Measurements from ENCODE around the gene DRAXIN. TPM values are rescaled to one million over a fixed set of nuclear protein-coding genes. Genes with fewer than 3 reads are reported as not detected.

DRAXIN gene
- total RNA-seq, 1 donor from 2014 or later, result 0.11 TPM

GRCh38 chr1:11759791-11760190, 68.3 kb downstream of the DRAXIN start:
- intact Hi-C loops (cut with micrococcal nuclease), result no loop called here

DNA sequence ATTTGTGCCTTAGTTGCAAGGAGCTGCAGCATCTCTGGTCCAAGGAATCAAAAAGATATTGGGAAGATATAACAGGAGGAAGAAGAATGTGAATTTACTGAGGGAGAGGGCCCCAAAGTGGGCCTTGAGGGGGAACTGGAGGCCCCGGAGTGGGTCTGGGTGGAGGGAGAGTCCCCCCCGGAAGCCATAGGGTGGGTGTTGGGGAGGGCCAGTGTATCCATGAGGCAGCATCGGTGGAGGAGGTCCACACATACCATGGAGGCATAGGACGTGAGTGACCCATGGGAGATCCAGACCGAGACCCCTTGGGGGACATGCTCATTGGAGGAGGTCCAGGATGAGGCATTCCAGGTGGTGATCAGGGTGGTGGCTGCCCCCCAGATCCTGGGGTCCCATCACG, 69.8 kb downstream of the DRAXIN start:
- intact Hi-C loops (cut with micrococcal nuclease), result no loop called here

DNA sequence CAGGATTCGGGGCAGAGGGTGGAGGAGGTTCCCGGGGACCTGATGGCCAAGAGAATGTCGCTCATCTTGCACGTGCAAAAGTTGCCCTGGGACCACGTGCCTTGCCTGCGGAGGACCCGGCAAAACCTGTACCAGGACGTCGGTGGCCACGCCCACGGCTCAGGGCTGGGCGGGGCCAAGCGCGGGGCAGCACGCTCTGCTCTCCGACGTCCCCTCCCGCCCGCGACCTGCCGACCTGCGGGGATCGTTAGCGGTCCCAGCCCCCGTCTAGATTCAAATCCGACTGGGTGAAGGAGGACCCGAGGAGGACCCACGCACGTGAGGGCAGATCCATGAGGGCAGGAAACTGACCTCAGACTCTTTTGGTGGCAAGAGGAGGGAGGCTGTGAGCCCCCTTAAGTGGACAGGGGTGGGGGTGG, 70.5 kb downstream of the DRAXIN start, which contains the start of gene C1orf167:
TSS of gene C1orf167 (plus strand) at position 206 of the 419 bp plus-strand sequence. CDS start 2,208 bp downstream, outside the sequence.
- intact Hi-C loops (cut with micrococcal nuclease), result no loop called here

- intact Hi-C loops (cut with micrococcal nuclease), result no loop called here
Observed at GRCh38 chr1:11764115-11764514, 72.6 kb downstream of the DRAXIN start.

DNA sequence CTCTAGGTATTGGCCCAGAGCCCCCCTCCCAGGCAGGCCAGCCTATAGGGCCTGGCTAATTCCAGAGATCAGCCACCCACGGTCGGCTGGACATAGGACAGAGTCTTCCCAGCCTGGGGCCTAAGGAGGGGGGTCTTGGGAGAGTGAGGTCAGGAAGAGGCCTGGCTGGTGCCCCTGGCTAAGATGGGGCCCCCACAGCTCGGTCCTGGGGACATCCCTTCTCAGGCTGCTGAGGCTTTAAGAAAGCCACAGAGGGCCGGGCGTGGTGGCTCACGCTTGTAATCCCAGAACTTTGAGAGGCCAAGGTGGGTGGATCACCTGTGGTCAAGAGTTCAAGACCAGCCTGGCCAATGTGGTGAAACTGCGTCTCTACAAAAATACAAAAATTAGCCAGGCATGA, 73.0 kb downstream of the DRAXIN start:
- intact Hi-C loops (cut with micrococcal nuclease), result no loop called here

DNA sequence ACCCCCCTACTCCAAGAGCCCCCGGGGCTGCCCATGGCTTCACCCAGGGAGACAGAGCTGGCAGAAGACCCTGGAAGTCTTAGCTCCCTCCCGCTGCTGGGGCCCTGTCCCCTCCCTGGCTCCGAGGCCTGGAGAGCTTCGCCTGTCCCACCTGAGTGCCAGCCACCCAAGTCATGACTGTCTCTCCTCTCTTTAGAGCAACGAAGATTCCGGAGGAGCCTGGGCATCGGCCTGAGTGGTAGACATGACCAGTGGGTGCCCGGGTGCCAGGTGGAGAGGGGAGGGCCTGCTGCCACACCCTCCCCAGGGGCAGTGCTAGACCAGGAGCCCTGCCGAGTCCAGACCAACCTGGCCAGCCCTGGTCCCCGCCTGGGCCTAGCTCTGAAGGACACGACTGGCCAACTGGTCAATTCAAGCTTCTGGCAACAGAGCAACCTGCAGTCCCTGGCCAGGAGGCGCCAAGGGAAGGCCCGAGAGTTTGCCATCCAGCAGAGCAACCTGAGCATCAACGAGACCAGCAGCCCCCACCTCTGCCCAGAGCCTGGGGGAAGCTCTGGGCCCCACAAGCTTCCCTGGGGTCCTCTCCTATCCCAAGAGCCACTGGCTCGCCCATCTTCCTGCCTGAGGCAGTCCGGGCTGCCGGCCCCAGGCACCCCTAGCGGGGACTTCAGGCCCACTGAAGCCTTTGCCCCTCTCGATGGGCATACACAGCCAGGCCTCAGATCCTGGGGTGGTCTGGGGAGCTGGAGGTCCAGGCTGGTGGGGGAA, 74.3 kb downstream of the DRAXIN start:
- intact Hi-C loops (cut with micrococcal nuclease), result no loop called here

DNA sequence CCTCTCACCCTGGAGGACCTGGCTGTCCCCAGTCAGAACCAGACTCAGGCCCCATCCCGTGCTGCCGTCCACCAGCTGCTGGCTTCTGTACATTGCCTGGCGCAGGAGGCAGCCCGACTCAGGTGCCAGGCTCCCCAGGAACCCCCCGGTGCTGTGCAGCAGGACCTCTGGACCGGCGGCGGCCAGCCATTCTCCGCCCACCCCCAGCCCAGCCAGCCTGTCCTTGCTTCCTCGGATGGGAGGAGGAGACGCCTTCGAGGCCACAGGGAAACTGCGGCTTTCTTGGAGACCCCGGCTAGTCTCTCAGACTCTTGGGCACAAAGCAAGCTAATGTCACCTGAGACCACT, 74.9 kb downstream of the DRAXIN start:
- intact Hi-C loops (cut with micrococcal nuclease), result no loop called here

- intact Hi-C loops (cut with micrococcal nuclease), result no loop called here
Observed at GRCh38 chr1:11767922-11768704, 76.6 kb downstream of the DRAXIN start.

- intact Hi-C loops (cut with micrococcal nuclease), result no loop called here
Observed at GRCh38 chr1:11768821-11769220, 77.3 kb downstream of the DRAXIN start.

DNA sequence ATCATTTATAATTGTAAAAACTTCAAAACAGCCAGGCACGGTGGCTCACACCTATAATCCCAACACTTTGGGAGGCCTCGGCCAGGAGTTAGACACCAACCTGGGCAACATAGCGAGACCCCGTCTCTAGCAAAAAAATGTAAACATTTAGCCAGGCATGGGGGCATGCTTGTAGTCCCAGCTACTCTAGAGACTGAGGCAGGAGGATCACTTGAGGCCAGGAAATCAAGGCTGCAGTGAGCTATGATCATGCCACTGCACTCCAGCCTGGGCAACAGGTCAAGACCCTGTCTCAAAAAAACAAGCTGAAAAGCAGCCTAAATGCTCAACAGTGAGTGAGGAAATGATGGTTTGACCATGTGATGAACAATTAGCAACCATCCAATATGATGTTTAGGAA, 77.8 kb downstream of the DRAXIN start:
- intact Hi-C loops (cut with micrococcal nuclease), result no loop called here

DNA sequence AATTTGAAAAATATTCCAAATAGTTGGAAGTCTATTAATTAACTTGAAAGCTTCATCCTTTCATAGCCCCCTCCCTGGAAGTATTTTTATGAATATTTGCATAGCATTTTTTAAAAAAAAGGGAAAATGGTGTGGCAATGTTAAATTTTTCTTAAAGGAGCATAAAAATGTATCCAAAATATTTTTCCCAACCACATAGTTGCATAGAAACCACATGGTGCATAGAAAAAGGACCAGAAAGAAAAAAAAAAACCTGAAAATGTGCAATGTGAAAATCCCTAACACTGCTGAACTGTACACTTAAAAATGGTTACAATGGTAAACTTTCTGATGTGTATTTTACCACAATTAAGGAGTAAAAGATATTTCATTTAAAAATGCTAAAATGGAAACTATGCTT, 78.5 kb downstream of the DRAXIN start:
- intact Hi-C loops (cut with micrococcal nuclease), result no loop called here

- intact Hi-C loops (cut with micrococcal nuclease), result no loop called here
Observed at GRCh38 chr1:11771481-11772043, 80.1 kb downstream of the DRAXIN start.

- intact Hi-C loops (cut with micrococcal nuclease), result no loop called here
Observed at GRCh38 chr1:11772458-11772857, 80.9 kb downstream of the DRAXIN start.

DNA sequence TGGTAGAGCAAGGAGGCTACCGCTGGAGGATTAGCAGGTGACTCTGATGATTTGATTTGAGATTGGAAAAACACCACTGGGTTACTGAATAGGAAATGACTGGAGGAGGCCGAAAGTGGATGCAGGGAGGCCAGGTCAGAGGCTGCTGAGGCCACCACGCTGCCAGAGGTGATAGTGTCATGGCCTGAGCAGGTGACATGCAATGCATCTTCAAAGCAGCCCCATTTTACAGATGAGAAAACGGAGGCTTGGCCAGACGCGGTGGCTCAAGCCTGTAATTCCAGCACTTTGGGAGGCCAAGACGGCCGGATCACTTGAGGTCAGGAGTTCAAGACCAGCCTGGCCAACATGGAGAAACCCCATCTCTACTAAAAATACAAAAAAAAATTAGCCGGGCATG, 83.2 kb downstream of the DRAXIN start:
- intact Hi-C loops (cut with micrococcal nuclease), result no loop called here

Other genes with a start within 250 kb of the DRAXIN start
- gene DISP3, start 212.6 kb upstream of the DRAXIN start, total RNA-seq, result 0.34 and 0.50 TPM in 2 replicates
- gene FBXO2, start 37.3 kb upstream of the DRAXIN start, total RNA-seq, result 0.41 and 0.59 TPM in 2 replicates
- 21.8 and 23.2 TPM in 2 replicates for gene FBXO44, start 36.8 kb upstream of the DRAXIN start, total RNA-seq
- gene FBXO6, start 27.5 kb upstream of the DRAXIN start, total RNA-seq, result 22.9 and 24.7 TPM in 2 replicates
- 59.0 and 60.2 TPM in 2 replicates for gene MAD2L2, start 10.6 kb upstream of the DRAXIN start, total RNA-seq
- 34.1 and 36.5 TPM in 2 replicates for gene AGTRAP, start 44.4 kb downstream of the DRAXIN start, total RNA-seq
- not detected in 2 replicates for gene C1orf167, start 70.5 kb downstream of the DRAXIN start, total RNA-seq
- 23.2 and 24.6 TPM in 2 replicates for gene MTHFR, start 114.3 kb downstream of the DRAXIN start, total RNA-seq
- 13.3 and 15.1 TPM in 2 replicates for gene CLCN6, start 114.5 kb downstream of the DRAXIN start, total RNA-seq
- gene NPPA, start 156.1 kb downstream of the DRAXIN start, total RNA-seq, result not detected in 2 replicates
- not detected in 2 replicates for gene NPPB, start 167.2 kb downstream of the DRAXIN start, total RNA-seq
- 36.4 and 37.7 TPM in 2 replicates for gene KIAA2013, start 234.7 kb downstream of the DRAXIN start, total RNA-seq
- 23.7 and 26.0 TPM in 2 replicates for gene PLOD1, start 243.0 kb downstream of the DRAXIN start, total RNA-seq